Activated CD8-positive, alpha-beta memory T cell treated with anti-CD3 and anti-CD28 coated beads, Interleukin-2, amount 50 U/mL, for 24 hours (primary cell): ENCODE measurements around the gene BCAS1.

Experiments used
- DNase-seq: peaks from one replicate; pipeline ENCODE4 v3.0.0-alpha.2; 2020; ENCODE audit errors: extremely low read depth

BCAS1 gene

DNA sequence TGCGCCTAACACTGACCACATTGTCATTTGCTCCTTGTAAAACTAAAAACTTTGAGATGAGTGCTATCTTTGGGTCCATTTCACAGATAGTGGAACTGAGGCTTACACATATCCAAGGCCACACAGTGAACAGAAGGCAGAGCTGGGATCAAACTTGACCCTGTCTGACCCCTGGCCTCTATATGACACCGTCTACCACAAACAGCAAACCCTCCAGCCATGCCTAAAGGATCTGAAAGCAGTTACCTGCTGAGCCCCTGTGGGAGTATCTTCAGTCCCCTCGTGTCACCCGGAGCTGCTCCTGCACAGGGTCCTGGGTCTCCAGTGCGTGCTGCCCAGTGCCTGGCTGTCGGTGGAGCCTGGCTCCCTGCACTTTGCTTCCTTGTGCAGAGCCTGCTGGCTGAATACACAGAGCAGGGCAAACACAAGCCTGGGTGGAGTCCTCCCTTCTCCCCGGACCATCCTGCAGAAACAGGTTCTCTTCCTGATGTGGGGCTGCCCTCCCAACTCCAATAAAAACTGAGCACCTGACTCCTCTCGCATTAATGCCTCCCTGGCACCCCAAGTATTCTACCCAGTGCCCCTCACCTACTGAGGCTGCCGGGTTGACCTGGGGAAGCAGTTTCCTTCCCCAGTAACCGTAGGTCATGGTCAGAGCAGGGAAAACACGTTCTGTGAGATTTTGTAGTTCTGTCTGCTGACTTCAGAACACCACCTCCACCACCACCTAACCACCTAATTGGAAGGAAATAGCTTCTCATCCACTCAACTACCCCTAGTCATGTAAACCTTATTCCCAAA is at the start of gene BCAS1:
BCAS1 (minus strand) TSS at position 408 of the 801 bp plus-strand sequence. CDS start 11,876 bp downstream, outside the sequence.
- no peak for DNase-seq

- DNase-seq = no peak
Observed at GRCh38 chr20:54119744-54120143, 49.4 kb upstream of the BCAS1 start.

DNA sequence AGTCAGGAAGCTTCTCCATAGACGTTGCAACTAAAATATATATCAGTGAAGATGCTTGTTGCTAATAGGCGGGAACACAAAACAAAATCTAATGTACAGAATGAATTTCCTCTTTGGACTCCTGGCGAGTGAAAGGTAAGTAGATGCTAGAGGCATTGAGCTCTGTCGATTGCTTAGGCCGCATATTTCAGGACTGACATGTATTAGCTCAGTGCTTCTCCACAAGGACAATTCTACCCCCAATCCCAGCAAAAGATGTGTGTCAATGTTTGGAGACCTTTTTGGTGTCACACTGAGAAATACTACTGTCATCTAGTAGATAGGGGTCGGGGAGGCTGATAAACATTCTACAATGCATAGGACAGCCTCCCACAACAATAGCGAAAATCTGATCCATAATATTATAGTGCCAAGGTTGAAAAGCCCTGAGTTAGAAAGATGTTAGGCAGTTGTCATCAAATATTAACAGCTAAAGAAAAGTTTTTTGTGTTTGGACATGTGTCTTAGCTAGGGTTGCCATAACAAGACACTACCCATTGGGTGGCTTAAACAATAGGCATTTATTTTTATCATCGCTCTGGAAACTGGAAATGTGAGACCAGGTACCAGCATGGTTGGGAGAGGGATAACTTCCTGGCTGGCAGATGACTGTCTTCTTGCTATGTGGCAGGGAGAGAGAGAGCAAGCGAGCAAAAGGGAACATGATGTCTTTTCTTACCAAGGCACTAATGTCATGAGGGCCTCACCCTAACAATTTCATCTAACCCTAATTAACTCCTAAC is 48.0 kb upstream of the BCAS1 start:
- DNase-seq = no peak

GRCh38 chr20:54116550-54117235 is 46.3 kb upstream of the BCAS1 start:
- no peak for DNase-seq

DNA sequence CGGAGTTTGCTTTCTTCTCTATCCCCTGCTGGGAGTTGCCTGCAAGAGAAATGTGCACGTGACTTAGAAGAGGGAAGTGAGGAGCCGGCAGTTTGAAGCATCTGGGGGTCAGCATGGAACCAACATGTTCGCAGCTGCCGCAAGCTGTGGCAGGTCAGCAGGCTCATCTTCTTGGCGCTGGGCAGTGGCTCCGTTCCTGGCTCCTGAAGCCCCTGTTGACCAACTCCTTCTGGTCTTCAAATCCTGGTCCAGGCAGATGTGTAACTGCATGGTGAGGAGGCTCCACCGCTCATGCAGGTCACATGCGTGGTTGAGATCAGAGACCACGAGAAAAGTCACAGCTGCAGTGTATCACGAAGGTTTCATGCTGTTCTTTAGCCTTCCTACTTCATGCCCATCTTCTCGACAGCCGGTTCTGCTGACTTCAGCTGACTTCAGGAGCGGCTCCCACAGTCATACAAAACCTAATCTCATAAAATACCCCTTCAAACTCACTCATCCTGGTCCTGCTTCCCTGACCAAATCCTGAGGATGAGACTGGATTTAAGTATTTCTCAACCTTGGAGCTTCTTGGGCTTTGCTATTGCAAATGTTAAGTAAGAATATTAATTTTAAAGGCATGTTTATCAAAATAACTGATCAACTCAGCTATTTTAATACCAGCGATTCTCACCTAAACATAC is 44.9 kb upstream of the BCAS1 start:
- no peak for DNase-seq

DNA sequence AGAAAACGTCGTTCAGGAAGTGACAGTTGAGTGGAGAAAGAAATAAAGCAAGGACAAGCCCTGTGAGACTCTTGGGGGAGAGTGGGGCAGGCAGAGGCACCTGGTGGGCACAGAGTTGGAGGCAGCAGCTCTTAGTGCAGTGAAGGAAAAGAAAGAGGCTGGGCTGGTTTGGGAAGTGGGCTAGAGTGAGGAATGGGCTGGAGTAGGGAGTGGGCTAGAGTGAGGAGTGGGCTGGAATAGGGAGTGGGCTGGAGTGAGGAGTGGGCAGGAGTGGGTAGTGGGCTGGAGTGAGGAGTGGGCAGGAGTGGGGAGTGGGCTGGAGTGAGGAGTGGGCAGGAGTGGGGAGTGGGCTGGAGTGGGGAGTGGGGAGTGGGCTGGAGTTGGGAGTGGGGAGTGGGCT is 43.7 kb upstream of the BCAS1 start:
- DNase-seq = no peak

- no peak for DNase-seq
Observed at GRCh38 chr20:54113566-54113965, 43.2 kb upstream of the BCAS1 start.

- DNase-seq = no peak
Observed at GRCh38 chr20:54112221-54112884, 42.0 kb upstream of the BCAS1 start.

GRCh38 chr20:54111460-54111859 is 41.1 kb upstream of the BCAS1 start:
- no peak for DNase-seq

- no peak for DNase-seq
Observed at GRCh38 chr20:54110457-54110856, 40.1 kb upstream of the BCAS1 start.

DNA sequence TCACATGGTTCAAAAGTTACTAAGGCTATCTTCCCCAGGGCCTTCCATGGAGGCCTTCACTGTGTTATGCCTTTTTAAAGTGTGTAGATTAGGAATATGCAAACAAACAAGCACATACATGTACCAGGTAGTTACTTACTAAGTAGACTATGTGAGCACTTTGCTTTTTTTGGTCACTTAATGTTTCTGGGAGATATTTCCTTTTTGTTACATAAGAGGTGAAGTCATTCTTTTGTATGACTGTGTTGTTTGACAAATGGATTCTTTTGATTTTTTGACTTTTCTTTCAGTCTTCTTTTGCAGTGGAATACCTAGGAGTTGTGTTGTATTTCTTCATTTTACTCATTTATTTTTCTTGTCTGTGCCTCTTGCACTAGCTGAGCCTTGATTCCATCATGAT is 39.6 kb upstream of the BCAS1 start:
- no peak for DNase-seq

GRCh38 chr20:54108817-54109216 is 38.4 kb upstream of the BCAS1 start:
- DNase-seq = no peak

- DNase-seq = no peak
Observed at GRCh38 chr20:54108326-54108642, 37.9 kb upstream of the BCAS1 start.

GRCh38 chr20:54107600-54108325 is 37.4 kb upstream of the BCAS1 start:
- DNase-seq = no peak

DNA sequence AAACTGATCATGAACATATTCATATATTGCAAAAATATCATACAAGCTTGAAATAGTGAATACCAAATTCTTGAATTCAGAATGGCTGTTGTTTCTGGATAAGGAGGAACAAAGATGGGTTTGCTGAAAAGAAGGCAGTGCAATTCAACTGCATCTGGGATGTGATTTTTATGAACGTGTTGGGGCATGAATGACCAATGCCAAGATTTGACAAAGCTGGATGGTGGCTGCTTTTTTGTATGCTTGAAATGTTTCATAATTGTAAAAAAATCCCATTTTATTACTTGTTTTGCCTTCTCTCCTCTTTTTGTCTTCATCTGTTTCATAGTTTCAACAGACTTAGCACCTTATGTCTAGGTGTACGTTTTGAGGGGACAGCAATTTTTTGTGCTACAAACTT is 36.8 kb upstream of the BCAS1 start:
- DNase-seq = no peak

DNA sequence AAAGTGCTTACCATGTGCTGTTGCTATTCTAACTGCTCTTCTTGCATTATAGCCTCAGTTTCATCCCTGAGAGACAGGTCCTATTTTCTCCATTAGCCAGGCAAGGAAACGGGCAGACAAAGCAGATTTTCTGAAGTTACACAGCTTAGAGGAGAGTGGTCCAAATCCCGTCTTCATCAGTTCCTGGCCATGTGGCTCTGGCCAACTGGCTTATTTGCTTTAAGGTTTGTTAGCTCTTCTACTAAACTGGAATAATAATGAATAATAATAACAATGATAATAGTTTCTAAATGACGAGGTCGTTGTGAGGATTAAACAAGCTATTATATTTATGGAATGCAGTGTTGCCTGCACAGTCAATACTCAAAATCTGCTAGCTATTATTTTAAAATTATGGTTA is 35.8 kb upstream of the BCAS1 start:
- no peak for DNase-seq

DNA sequence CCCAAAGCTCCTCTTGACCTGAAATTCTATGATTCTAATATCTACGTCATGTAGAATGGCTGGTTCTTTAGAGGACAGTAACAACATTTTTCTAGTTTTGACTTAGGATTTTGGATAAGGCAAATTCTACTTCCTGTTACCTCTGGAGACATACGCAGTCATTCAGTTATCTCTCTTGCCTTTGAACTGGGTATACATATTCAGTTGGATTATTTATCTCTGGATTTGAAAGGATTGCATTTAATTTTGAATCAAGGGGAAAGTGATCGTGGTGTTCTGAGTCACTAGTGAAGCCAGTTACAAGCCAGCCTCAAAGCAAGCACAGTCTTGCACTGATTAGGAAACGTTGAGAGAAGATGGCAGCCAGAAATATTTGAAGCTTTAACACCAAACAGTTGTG is 35.3 kb upstream of the BCAS1 start:
- DNase-seq = no peak

- no peak for DNase-seq
Observed at GRCh38 chr20:54104781-54105180, 34.4 kb upstream of the BCAS1 start.

GRCh38 chr20:54103762-54104600 is 33.6 kb upstream of the BCAS1 start:
- DNase-seq = no peak
